Ascending aorta (tissue), 2 donors: ENCODE measurements around the gene SLC38A1. TPM values are rescaled to one million over a fixed set of nuclear protein-coding genes. Genes with fewer than 3 reads are reported as not detected.

ENCODE experiments used
- DNase-seq, 2 donors: peaks; one replicate each; pipeline ENCODE4 v3.0.0-alpha.2; 2019; ENCODE audit warnings: low spot score in 2 of 2
- H3K27ac ChIP-seq, 2 donors: fragments of 200-600 bp; sonication (generic); one replicate each; pipeline ENCODE4 v1.5.1; 2016 to 2017; ENCODE audit warnings: mild to moderate bottlenecking in 1 of 2
- H3K27me3 ChIP-seq: fragments of 200-600 bp; sonication (generic); one replicate; pipeline ENCODE4 v1.5.1; 2017
- H3K36me3 ChIP-seq, 2 donors: fragments of 200-600 bp; sonication (generic); one replicate each; pipeline ENCODE4 v1.5.1; 2016
- H3K4me1 ChIP-seq, 2 donors: fragments of 200-600 bp; sonication (generic); one replicate each; pipeline ENCODE4 v1.5.1; 2016 to 2017; ENCODE audit warnings: mild to moderate bottlenecking in 1 of 2
- H3K4me3 ChIP-seq, 2 donors: fragments of 200-600 bp; sonication (generic); one replicate each; pipeline ENCODE4 v1.5.1; 2016 to 2017; ENCODE audit warnings: mild to moderate bottlenecking in 1 of 2
- H3K9me3 ChIP-seq, 2 donors: fragments of 200-600 bp; sonication (generic); one replicate each; pipeline ENCODE4 v1.5.1; 2016
- intact Hi-C: fragments of 100-400 bp; cut with DNase I; formaldehyde crosslinking; loops from one replicate; pipeline ENCODE4 v1.15.1; 2023
- total RNA-seq: library from RNA; depleted of rRNA; stranded (reverse); fragments of >200 nt; gene quantifications from one replicate; pipeline ENCODE4 v1.1.0, GENCODE V29; 2016
- TF ChIP-seq, protein P1 (sequence below), 3 experiments: fragments of 200-600 bp in 2 of 3; fragments of 450-650 bp in 1 of 3; sonication (generic) in 2 of 3; IDR thresholded peaks; one replicate each; pipeline ENCODE4 v1.5.1; 2016 to 2019; ENCODE audit warnings: antibody characterized with exemption in 3 of 3, mild to moderate bottlenecking in 1 of 3, moderate library complexity in 1 of 3

SLC38A1 gene
- total RNA-seq, 1 donor from 2014 or later: 12.8 TPM

GRCh38 chr12:46209170-46209569 is 59.7 kb downstream of the SLC38A1 start:
- TF ChIP-seq, protein P1, sequence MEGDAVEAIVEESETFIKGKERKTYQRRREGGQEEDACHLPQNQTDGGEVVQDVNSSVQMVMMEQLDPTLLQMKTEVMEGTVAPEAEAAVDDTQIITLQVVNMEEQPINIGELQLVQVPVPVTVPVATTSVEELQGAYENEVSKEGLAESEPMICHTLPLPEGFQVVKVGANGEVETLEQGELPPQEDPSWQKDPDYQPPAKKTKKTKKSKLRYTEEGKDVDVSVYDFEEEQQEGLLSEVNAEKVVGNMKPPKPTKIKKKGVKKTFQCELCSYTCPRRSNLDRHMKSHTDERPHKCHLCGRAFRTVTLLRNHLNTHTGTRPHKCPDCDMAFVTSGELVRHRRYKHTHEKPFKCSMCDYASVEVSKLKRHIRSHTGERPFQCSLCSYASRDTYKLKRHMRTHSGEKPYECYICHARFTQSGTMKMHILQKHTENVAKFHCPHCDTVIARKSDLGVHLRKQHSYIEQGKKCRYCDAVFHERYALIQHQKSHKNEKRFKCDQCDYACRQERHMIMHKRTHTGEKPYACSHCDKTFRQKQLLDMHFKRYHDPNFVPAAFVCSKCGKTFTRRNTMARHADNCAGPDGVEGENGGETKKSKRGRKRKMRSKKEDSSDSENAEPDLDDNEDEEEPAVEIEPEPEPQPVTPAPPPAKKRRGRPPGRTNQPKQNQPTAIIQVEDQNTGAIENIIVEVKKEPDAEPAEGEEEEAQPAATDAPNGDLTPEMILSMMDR (IDR thresholded peaks at IDR 0.05): no peak
- Histone ChIP-seq H3K36me3 (no peaks in the 10 kb centered on the region), H3K4me3 (no peak overlapping the region), H3K27ac (peak overlapping the region in 1 of 2 donors; percentile 58), H3K4me1 (peaks cover 0 to 16% of the 10 kb centered on the region in 2 donors), H3K27me3 (no peaks in the 10 kb centered on the region), H3K9me3 (no peaks in the 10 kb centered on the region)
- intact Hi-C loops: loop anchor here (5.0 kb wide), 1 partner anchor 143 kb away; no protein-coding TSS in a partner anchor
- DNase-seq: no peak

DNA sequence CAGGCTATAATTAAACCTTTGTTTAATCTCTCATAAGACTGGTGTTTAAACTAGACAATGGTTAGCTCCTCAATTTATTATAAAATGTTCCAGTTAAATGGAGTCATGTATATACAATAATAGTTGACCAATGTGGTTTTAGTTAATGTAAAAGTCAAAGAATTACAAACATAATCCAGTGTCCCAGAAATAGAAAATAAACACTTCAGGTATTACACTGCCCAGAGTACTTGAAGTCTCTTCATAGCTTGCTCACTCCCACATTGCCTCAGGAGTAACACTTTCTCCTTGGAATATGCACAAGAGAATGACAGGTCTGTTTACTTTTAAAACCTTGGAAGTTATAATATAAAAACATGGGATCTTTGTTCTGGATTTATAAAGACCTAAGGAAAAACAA is 60.5 kb downstream of the SLC38A1 start:
- Histone ChIP-seq H3K36me3 (peaks cover 0 to 6% of the 10 kb centered on the region in 2 donors), H3K27me3 (no peaks in the 10 kb centered on the region), H3K4me1 (peaks cover 0 to 16% of the 10 kb centered on the region in 2 donors), H3K9me3 (no peaks in the 10 kb centered on the region), H3K4me3 (no peak overlapping the region), H3K27ac (no peak overlapping the region)
- TF ChIP-seq, protein P1 (IDR thresholded peaks at IDR 0.05): no peak
- intact Hi-C loops: loop anchor here (5.0 kb wide), 1 partner anchor 144 kb away; no protein-coding TSS in a partner anchor
- DNase-seq: no peak

- TF ChIP-seq, protein P1 (IDR thresholded peaks at IDR 0.05): no peak
- Histone ChIP-seq H3K4me3 (no peak overlapping the region), H3K27ac (no peak overlapping the region), H3K9me3 (no peaks in the 10 kb centered on the region), H3K36me3 (peaks cover 0 to 9% of the 10 kb centered on the region in 2 donors), H3K4me1 (peaks cover 0 to 16% of the 10 kb centered on the region in 2 donors), H3K27me3 (no peaks in the 10 kb centered on the region)
- no peak for DNase-seq
- intact Hi-C loops: loop anchor here (5.0 kb wide), 1 partner anchor 145 kb away; no protein-coding TSS in a partner anchor
Observed at GRCh38 chr12:46207644-46208043, 61.2 kb downstream of the SLC38A1 start.

DNA sequence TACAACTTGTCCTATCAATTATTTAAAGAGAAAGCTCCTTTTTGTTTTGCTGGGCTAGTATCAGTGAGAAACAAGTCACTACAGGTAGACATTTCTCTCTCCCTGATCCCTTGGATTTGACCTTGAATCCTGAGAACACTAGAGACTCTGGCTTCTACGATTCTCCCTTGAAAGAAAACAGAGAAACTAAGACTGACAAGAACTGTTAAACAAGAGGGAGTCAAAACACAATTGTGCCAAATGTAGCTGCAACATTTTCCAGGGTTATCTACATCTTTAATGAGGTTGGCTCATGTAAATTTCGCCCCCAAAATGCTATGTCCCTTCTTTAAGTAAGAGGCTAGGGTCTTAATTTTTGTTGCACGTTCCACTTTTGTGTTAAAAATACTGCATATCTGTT is 62.4 kb downstream of the SLC38A1 start:
- no peak overlapping the region for H3K4me3 ChIP-seq
- TF ChIP-seq, protein P1 (IDR thresholded peaks at IDR 0.05): no peak
- H3K27ac ChIP-seq: no peak overlapping the region
- no peaks in the 10 kb centered on the region for H3K9me3 ChIP-seq
- peaks cover 0 to 16% of the 10 kb centered on the region in 2 donors for H3K4me1 ChIP-seq
- H3K36me3 ChIP-seq: peaks cover 2 to 9% of the 10 kb centered on the region in 2 donors
- no peak for DNase-seq
- intact Hi-C loops: loop anchor here (5.0 kb wide), 1 partner anchor 146 kb away; no protein-coding TSS in a partner anchor
- H3K27me3 ChIP-seq: no peaks in the 10 kb centered on the region

DNA sequence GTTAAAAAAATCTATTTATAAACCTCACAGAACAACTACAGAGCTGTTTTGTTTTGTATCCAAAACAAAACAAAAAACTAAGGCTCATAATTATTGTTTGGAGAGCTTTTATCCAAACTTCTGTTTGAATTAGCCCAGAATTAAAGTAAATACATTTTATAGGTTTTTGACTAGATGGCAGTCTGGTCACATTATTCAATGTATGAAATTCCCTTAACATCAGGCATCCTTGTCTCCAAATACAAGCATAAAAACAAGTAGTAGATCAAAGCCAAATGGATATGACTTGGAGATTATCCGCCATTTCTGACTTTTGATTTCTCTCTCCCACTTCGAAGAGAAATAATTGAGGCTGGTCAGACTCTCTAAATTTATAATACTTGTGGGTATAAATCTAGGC is 63.5 kb downstream of the SLC38A1 start:
- peaks cover 0 to 16% of the 10 kb centered on the region in 2 donors for H3K4me1 ChIP-seq
- H3K36me3 ChIP-seq: peaks cover 9 to 11% of the 10 kb centered on the region in 2 donors
- H3K27me3 ChIP-seq: no peaks in the 10 kb centered on the region
- H3K27ac ChIP-seq: peak overlapping the region in 1 of 2 donors; percentile 27
- H3K9me3 ChIP-seq: no peaks in the 10 kb centered on the region
- H3K4me3 ChIP-seq: no peak overlapping the region
- intact Hi-C loops: loop anchor here (5.0 kb wide), 1 partner anchor 147 kb away; no protein-coding TSS in a partner anchor
- TF ChIP-seq, protein P1 (IDR thresholded peaks at IDR 0.05): peak in 1 of 3 experiments; percentile 11
- DNase-seq: no peak
